HepG2 (cell line): ENCODE results near the gene DIP2C. TPM values are rescaled to one million over a fixed set of nuclear protein-coding genes. Genes with fewer than 3 reads are reported as not detected.

Source experiments
- ATAC-seq: fragments of 200-7000 bp; cut with Tn5 transposase; 3 replicates; pipeline ENCODE4 v1.9.1; 2020; ENCODE audit warnings: mild to moderate bottlenecking, moderate library complexity
- BruUV-seq: library from RNA; stranded (reverse); fragments of 400-500 nt; replicated peaks from 2 replicates; lab custom pipeline; 2021; lab: Mats Ljungman, UMichigan
- CTCF ChIA-PET: fragments of 300-600 bp; formaldehyde crosslinking; extraction: SDS; loops from one replicate; lab custom pipeline; 2021; ENCODE audit warnings: low total read pairs, inconsistent platforms, low intra/inter-chr PET ratio; lab: Yijun Ruan, JAX
- POLR2A ChIA-PET: fragments of 350-600 bp; sonication (Branson Sonifier 250); formaldehyde crosslinking; loops from one replicate; lab custom pipeline; 2020; ENCODE audit warnings: antibody characterized with exemption, inconsistent platforms; lab: Yijun Ruan, JAX
- DNase-seq: peaks from one replicate; pipeline ENCODE4 v3.0.0-alpha.2; 2015; ENCODE audit warnings: low spot score
- FAIRE-seq: peaks from 3 replicates; lab custom pipeline; 2011; peaks lifted over from hg19 to GRCh38; lab: Jason Lieb, UNC
- H2AFZ ChIP-seq: one replicate; pipeline ENCODE4 v1.6.1; 2011; ENCODE audit warnings: low read length, inconsistent platforms
- H3K27ac ChIP-seq: fragments of 300-600 bp; 3 replicates; pipeline ENCODE4 v1.8.0; 2011; ENCODE audit warnings: mixed run types, mild to moderate bottlenecking, mixed read lengths, low read length, inconsistent platforms; ENCODE audit not compliant: insufficient read depth; ENCODE audit errors: extremely low read length
- H3K27me3 ChIP-seq, 2 experiments: fragments of 200-600 bp in 1 of 2; 2 replicates in 1 of 2; 3 replicates in 1 of 2; pipeline versions ENCODE4 v1.6.0 to v1.8.0; 2011; ENCODE audit warnings: low read length in 2 of 2, mild to moderate bottlenecking in 2 of 2, moderate library complexity in 2 of 2, inconsistent platforms in 1 of 2; ENCODE audit not compliant: insufficient read depth in 2 of 2, control insufficient read depth in 1 of 2
- H3K36me3 ChIP-seq, 2 experiments: fragments of 200-600 bp in 1 of 2; replicated peaks in 1 of 2; 2 replicates in 1 of 2; 3 replicates in 1 of 2; pipeline versions ENCODE4 v1.5.1 to v1.8.0; 2011; ENCODE audit warnings: low read length in 2 of 2, inconsistent platforms in 1 of 2; ENCODE audit not compliant: insufficient read depth in 2 of 2, control insufficient read depth in 1 of 2
- H3K4me1 ChIP-seq: 2 replicates; pipeline ENCODE4 v1.5.1; 2012; ENCODE audit warnings: low read length, inconsistent platforms; ENCODE audit not compliant: insufficient read depth
- H3K4me2 ChIP-seq: 2 replicates; pipeline ENCODE4 v1.6.0; 2011; ENCODE audit warnings: low read depth, low read length, inconsistent platforms
- H3K4me3 ChIP-seq, 3 experiments: fragments of 200-600 bp in 1 of 3; sonication (generic), shearing (Covaris generic) in 1 of 3; replicated peaks in 1 of 3; 2 replicates each; pipeline ENCODE4 v1.5.1; 2011 to 2016; ENCODE audit warnings: low read length in 3 of 3, inconsistent platforms in 2 of 3, low read depth in 2 of 3, mild to moderate bottlenecking in 2 of 3, control low read depth in 1 of 3, mixed read lengths in 1 of 3; ENCODE audit not compliant: insufficient read depth in 1 of 3
- H3K79me2 ChIP-seq: one replicate; pipeline ENCODE4 v1.6.1; 2011; ENCODE audit warnings: low read length, inconsistent platforms; ENCODE audit not compliant: insufficient read depth
- H3K9ac ChIP-seq: 2 replicates; pipeline ENCODE4 v1.6.0; 2011; ENCODE audit warnings: mild to moderate bottlenecking, low read depth, low read length, inconsistent platforms; ENCODE audit not compliant: insufficient read depth
- H3K9me3 ChIP-seq: 2 replicates; pipeline ENCODE4 v1.5.1; 2012; ENCODE audit warnings: mild to moderate bottlenecking, low read length
- H4K20me1 ChIP-seq: 2 replicates; pipeline ENCODE4 v1.6.0; 2011; ENCODE audit warnings: inconsistent platforms, mild to moderate bottlenecking, low read length, moderate library complexity; ENCODE audit not compliant: insufficient read depth
- CBX5 ChIP-seq: sonication (generic); formaldehyde crosslinking; IDR thresholded peaks from 2 replicates; pipeline ENCODE4 v1.4.0; 2020; ENCODE audit warnings: missing genetic modification reagents, borderline replicate concordance
- CEBPG ChIP-seq: IDR thresholded peaks from 2 replicates; pipeline ENCODE4 v1.6.1; 2016
- ETV5 ChIP-seq: IDR thresholded peaks from 2 replicates; pipeline ENCODE4 v1.6.1; 2018; ENCODE audit warnings: missing biosample characterization, missing genetic modification reagents, inconsistent platforms, borderline replicate concordance
- KMT2A ChIP-seq: sonication (generic); formaldehyde crosslinking; IDR thresholded peaks from 2 replicates; pipeline ENCODE4 v1.4.0; 2020; ENCODE audit warnings: missing genetic modification reagents
- NCOA2 ChIP-seq: sonication (generic); formaldehyde crosslinking; IDR thresholded peaks from 2 replicates; pipeline ENCODE4 v1.8.0; 2022; ENCODE audit warnings: inconsistent platforms
- PTBP1 ChIP-seq: fragments of 200-400 bp; formaldehyde crosslinking; IDR thresholded peaks from 2 replicates; pipeline ENCODE4 v1.6.1; 2018; ENCODE audit warnings: low read length, low read depth; ENCODE audit not compliant: poor library complexity, severe bottlenecking
- TCF7L2 ChIP-seq: IDR thresholded peaks from 2 replicates; pipeline ENCODE4 v1.6.1; 2011; ENCODE audit warnings: mild to moderate bottlenecking, low read depth, low read length, moderate library complexity
- TIGD3 ChIP-seq: sonication (generic); formaldehyde crosslinking; IDR thresholded peaks from 2 replicates; pipeline ENCODE4 v1.5.1; 2020; ENCODE audit warnings: mild to moderate bottlenecking, missing genetic modification reagents, borderline replicate concordance
- WGBS: methylation state at CpG from one replicate; pipeline ENCODE4 v1.1.6; 2017; ENCODE audit warnings: low lambda C conversion rate; 5-methylcytosine and 5-hydroxymethylcytosine counted together
- in situ Hi-C: cut with HindIII; loops from 2 replicates; pipeline ENCODE4 v1.10.0; 2017; ENCODE audit warnings: low pct_unique_long_range_greater_than_20kb; ENCODE audit not compliant: extremely low pct_ligation_motif_present
- intact Hi-C: fragments of 100-400 bp; cut with micrococcal nuclease; formaldehyde crosslinking; loops from one replicate; pipeline ENCODE4 v1.10.0; 2022; ENCODE audit not compliant: unreplicated experiment
- polyA plus RNA-seq, 8 experiments: library from polyadenylated mRNA; depleted of rRNA in 3 of 8; stranded (reverse) in 7 of 8; unstranded in 1 of 8; fragments of >200 nt; fragmentation: Illumina TruSeq in 4 of 8; extraction: Trizol in 4 of 8; gene quantifications; 2 replicates each; pipeline versions ENCODE4 v1.2.1 to v1.2.3, GENCODE V29; 2011 to 2016; ENCODE audit warnings: low read depth in 4 of 8, missing spikeins in 1 of 8, mixed read lengths in 1 of 8; ENCODE audit not compliant: insufficient read depth in 1 of 8
- total RNA-seq, 5 experiments: library from RNA; depleted of rRNA; stranded (reverse); fragments of >200 nt; fragmentation: Illumina TruSeq; extraction: Trizol; gene quantifications; 2 replicates each; pipeline ENCODE4 v1.2.3, GENCODE V29; 2016; ENCODE audit warnings: low read depth in 1 of 5
- TF ChIP-seq, protein P1 (sequence below): sonication (generic); formaldehyde crosslinking; IDR thresholded peaks from 2 replicates; pipeline ENCODE4 v1.4.0; 2020; ENCODE audit warnings: missing genetic modification reagents, borderline replicate concordance
- TF ChIP-seq, protein P2 (sequence below): sonication (generic); formaldehyde crosslinking; IDR thresholded peaks from 2 replicates; pipeline ENCODE4 v1.5.0; 2020; ENCODE audit warnings: mild to moderate bottlenecking, missing genetic modification reagents

The DIP2C gene
- total and polyA plus RNA-seq, 2 of the 13 experiments (the other 11 are each of a cell fraction or from before 2014, with no cell fraction given): 2.2 to 2.7 TPM

- Histone ChIP-seq H3K4me2 (no peak overlapping the region), H3K27me3 (no peaks in the 10 kb centered on the region), H3K36me3 (peaks cover 3 to 16% of the 10 kb centered on the region in 2 experiments; a peak in 1 of 5 replicates), H3K27ac (no peak overlapping the region), H3K9me3 (no peaks in the 10 kb centered on the region), H3K4me1 (no peaks in the 10 kb centered on the region), H3K4me3 (no peak overlapping the region), H3K9ac (no peak overlapping the region), H2AFZ (no peak overlapping the region), H4K20me1 (no peaks in the 10 kb centered on the region), H3K79me2 (no peaks in the 10 kb centered on the region)
- in situ Hi-C loops (no loop called here), intact Hi-C loops (no loop called here)
- POLR2A ChIA-PET: interaction anchor here (1.4 kb wide), 1 partner anchor 15 kb away, joined by 4 read pairs; no protein-coding TSS in a partner anchor
- DNase-seq: no peak
- TF ChIP-seq KMT2A (CRISPR knock-in tag) (no peak), CEBPG (no peak), CBX5 (CRISPR knock-in tag) (no peak), ETV5 (no peak), PTBP1 (no peak), TIGD3 (CRISPR knock-in tag) (no peak), TCF7L2 (no peak), NCOA2 (no peak)
- TF ChIP-seq, protein P1, sequence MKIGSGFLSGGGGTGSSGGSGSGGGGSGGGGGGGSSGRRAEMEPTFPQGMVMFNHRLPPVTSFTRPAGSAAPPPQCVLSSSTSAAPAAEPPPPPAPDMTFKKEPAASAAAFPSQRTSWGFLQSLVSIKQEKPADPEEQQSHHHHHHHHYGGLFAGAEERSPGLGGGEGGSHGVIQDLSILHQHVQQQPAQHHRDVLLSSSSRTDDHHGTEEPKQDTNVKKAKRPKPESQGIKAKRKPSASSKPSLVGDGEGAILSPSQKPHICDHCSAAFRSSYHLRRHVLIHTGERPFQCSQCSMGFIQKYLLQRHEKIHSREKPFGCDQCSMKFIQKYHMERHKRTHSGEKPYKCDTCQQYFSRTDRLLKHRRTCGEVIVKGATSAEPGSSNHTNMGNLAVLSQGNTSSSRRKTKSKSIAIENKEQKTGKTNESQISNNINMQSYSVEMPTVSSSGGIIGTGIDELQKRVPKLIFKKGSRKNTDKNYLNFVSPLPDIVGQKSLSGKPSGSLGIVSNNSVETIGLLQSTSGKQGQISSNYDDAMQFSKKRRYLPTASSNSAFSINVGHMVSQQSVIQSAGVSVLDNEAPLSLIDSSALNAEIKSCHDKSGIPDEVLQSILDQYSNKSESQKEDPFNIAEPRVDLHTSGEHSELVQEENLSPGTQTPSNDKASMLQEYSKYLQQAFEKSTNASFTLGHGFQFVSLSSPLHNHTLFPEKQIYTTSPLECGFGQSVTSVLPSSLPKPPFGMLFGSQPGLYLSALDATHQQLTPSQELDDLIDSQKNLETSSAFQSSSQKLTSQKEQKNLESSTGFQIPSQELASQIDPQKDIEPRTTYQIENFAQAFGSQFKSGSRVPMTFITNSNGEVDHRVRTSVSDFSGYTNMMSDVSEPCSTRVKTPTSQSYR (CRISPR knock-in tag): no peak
- TF ChIP-seq, protein P2, sequence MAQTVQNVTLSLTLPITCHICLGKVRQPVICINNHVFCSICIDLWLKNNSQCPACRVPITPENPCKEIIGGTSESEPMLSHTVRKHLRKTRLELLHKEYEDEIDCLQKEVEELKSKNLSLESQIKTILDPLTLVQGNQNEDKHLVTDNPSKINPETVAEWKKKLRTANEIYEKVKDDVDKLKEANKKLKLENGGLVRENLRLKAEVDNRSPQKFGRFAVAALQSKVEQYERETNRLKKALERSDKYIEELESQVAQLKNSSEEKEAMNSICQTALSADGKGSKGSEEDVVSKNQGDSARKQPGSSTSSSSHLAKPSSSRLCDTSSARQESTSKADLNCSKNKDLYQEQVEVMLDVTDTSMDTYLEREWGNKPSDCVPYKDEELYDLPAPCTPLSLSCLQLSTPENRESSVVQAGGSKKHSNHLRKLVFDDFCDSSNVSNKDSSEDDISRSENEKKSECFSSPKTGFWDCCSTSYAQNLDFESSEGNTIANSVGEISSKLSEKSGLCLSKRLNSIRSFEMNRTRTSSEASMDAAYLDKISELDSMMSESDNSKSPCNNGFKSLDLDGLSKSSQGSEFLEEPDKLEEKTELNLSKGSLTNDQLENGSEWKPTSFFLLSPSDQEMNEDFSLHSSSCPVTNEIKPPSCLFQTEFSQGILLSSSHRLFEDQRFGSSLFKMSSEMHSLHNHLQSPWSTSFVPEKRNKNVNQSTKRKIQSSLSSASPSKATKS (CRISPR knock-in tag): no peak
- CTCF ChIA-PET: no interaction called here
- no peak for FAIRE-seq
- BruUV-seq: no TSS peak
- 96% methylated on average over 21 of the region's 27 CpGs for WGBS
- no peak for ATAC-seq
Observed at GRCh38 chr10:344582-345200, 344.8 kb downstream of the DIP2C start.
